Upper lobe of left lung (tissue), 4 donors: Measurements from ENCODE around the gene PPP1R13L.

Experiments used
- POLR2A ChIP-seq, 4 donors: fragments of 450-650 bp; IDR thresholded peaks; one replicate each; pipeline ENCODE4 v1.5.1; 2016 to 2017; ENCODE audit warnings: antibody characterized with exemption in 4 of 4, mild to moderate bottlenecking in 2 of 4
- POLR2AphosphoS5 ChIP-seq, 2 donors: sonication (generic); formaldehyde crosslinking; IDR thresholded peaks; one replicate each; pipeline ENCODE4 v1.5.1; 2017; ENCODE audit warnings: antibody characterized with exemption in 2 of 2

- TF ChIP-seq POLR2A (IDR thresholded peaks at IDR 0.05) (no peak), POLR2AphosphoS5 (IDR thresholded peaks at IDR 0.05) (no peak)
Observed at GRCh38 chr19:45395821-45396617, 8.8 kb downstream of the PPP1R13L start.
